ENCODE data around the gene EIF3L.

EIF3L gene

DNA sequence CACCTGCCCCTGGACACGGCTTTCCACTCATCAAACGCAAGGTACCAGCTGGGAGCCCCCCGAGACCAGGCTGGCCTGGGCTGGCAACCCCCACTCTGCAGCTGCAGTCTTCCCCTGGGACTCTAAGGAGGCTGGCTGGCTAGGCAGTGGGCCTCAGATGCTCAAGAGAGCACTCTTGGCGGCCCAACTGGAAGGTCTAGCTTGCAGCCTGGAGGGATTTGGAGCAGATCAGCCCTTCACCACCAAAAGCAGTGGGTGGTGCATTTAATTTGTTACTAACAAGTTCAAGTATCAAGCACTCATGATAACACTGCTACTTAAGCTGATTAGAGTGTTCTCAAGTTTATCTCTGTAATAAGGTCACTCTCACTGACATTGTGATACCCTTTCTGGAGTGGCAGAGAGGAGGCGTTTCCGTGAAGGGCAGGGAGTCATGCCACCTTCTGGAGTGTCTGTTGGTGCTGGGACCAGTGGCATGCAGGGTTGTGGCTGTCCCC, 82.7 kb downstream of the EIF3L start:
- Histone ChIP-seq H3K9me3 (ENCODE audit: severe bottlenecking) (no peaks in the 10 kb centered on the region), H3K36me3 (peaks cover 20% of the 10 kb centered on the region), H3K27me3 (ENCODE audit: insufficient read depth, low read depth, severe bottlenecking) (no peaks in the 10 kb centered on the region), H3K4me3 (ENCODE audit: low read depth, low read length) (no peak overlapping the region), H3K27ac (no peak overlapping the region)
- TF ChIP-seq, protein P1, sequence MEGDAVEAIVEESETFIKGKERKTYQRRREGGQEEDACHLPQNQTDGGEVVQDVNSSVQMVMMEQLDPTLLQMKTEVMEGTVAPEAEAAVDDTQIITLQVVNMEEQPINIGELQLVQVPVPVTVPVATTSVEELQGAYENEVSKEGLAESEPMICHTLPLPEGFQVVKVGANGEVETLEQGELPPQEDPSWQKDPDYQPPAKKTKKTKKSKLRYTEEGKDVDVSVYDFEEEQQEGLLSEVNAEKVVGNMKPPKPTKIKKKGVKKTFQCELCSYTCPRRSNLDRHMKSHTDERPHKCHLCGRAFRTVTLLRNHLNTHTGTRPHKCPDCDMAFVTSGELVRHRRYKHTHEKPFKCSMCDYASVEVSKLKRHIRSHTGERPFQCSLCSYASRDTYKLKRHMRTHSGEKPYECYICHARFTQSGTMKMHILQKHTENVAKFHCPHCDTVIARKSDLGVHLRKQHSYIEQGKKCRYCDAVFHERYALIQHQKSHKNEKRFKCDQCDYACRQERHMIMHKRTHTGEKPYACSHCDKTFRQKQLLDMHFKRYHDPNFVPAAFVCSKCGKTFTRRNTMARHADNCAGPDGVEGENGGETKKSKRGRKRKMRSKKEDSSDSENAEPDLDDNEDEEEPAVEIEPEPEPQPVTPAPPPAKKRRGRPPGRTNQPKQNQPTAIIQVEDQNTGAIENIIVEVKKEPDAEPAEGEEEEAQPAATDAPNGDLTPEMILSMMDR (IDR thresholded peaks at IDR 0.05; ENCODE audit: low read depth, low read length), result no peak
- DNase-seq, result no peak

DNA sequence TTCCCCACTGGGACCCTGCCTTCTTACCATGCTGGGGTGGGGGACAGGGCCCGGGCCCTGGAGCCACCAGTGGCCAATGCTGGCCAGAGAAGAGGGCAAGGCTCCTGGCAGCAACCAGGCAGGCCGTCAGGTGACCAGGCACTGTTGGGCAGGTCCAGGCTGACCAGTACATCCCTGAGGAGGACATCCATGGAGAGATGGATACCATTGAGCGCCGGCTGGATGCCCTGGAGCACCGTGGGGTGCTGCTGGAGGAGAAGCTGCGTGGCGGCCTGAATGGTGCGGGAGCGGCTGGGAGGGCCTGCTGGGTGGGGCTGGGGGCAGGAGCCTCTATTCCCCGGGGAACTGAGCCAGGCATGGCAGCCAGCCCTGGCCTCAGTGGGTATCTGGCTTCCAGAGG, 83.2 kb downstream of the EIF3L start:
- H3K27me3 ChIP-seq (ENCODE audit: insufficient read depth, low read depth, severe bottlenecking), result no peaks in the 10 kb centered on the region
- H3K9me3 ChIP-seq (ENCODE audit: severe bottlenecking), result no peaks in the 10 kb centered on the region
- no peak overlapping the region for H3K4me3 ChIP-seq (ENCODE audit: low read depth, low read length)
- peaks cover 19% of the 10 kb centered on the region for H3K36me3 ChIP-seq
- no peak for DNase-seq
- H3K27ac ChIP-seq, result no peak overlapping the region
- TF ChIP-seq, protein P1 (IDR thresholded peaks at IDR 0.05; ENCODE audit: low read depth, low read length), result no peak

DNA sequence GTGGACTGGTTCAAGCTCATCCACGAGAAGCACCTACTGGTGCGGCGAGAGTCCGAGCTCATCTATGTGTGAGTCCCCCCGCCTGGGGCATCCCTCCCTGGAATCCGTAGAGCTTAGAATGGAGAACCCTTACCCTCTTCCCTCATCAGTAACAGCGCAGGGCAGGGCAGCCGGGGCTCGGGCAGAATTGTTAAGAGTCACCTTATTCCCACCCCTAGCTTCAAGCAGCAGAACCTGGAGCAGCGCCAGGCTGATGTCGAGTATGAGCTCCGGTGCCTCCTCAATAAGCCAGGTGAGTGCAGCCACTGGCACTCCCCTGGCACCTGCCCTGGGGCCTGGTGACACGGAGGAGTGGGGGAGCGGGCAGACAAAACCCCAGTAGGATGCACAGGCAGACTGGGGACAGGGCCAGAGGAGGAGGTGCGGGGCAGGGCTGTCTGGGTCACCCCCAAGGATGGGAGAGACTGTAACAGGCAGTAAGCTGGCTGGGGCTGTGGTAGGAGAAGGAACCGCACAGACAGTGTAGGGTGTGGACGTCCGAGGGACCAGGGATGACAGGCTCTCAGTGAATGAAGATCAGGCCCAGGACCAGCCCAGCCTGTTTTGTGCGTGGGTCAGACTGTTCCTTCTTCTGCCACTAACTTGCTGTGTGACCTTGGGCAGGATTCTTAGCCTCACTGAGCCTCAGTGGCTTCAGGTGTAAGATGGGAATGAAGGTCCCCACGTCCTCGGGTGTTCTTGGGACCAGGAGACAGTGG, 83.8 kb downstream of the EIF3L start:
- no peak overlapping the region for H3K27ac ChIP-seq
- no peaks in the 10 kb centered on the region for H3K9me3 ChIP-seq (ENCODE audit: severe bottlenecking)
- H3K27me3 ChIP-seq (ENCODE audit: insufficient read depth, low read depth, severe bottlenecking), result no peaks in the 10 kb centered on the region
- peaks cover 15% of the 10 kb centered on the region for H3K36me3 ChIP-seq
- H3K4me3 ChIP-seq (ENCODE audit: low read depth, low read length), result no peak overlapping the region
- DNase-seq, result no peak
- TF ChIP-seq, protein P1 (IDR thresholded peaks at IDR 0.05; ENCODE audit: low read depth, low read length), result no peak

DNA sequence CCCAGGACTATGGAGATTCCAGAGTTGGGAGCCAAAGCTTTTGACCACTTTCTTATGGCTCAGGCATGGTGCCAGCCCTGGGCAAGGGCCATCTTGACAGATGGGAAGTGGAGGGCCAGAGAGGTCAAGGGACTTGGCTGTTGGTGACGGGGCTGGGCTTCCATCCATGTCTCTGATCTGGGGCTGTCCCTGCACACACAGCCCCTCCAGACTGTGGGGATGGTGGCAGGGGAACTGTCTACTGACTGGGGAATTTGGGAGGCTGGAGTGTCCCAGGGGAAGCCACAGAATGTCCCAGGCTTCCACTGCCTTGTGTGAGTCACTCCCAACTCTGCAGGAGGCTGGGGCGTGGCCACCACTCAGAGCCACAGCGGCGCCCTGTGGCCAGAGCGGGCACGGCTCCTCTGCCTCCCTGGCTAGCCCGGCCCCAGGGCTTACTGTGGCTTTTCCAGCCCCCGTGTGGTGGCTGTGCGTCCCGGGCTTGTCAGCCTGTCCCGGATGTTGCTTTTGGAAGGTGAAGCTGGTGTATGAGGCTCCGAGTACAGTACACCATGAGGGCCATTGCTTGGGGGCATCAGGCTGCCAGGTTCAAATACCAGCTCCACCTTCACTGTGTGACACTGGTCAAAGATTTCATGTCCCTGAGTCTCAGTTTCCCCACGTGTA, 84.6 kb downstream of the EIF3L start:
- H3K4me3 ChIP-seq (ENCODE audit: low read depth, low read length), result no peak overlapping the region
- DNase-seq, result peak; percentile 88
- no peaks in the 10 kb centered on the region for H3K27me3 ChIP-seq (ENCODE audit: insufficient read depth, low read depth, severe bottlenecking)
- no peak overlapping the region for H3K27ac ChIP-seq
- no peaks in the 10 kb centered on the region for H3K9me3 ChIP-seq (ENCODE audit: severe bottlenecking)
- TF ChIP-seq, protein P1 (IDR thresholded peaks at IDR 0.05; ENCODE audit: low read depth, low read length), result peak; percentile 99
- H3K36me3 ChIP-seq, result peaks cover 15% of the 10 kb centered on the region
